GM12872 (cell line): ENCODE data around the gene ZNF99.

Experiments
- TF ChIP-seq, protein P1 (sequence below): IDR thresholded peaks from 3 replicates; pipeline ENCODE4 v1.5.1; 2011; ENCODE audit warnings: low read depth, mild to moderate bottlenecking, low read length, moderate library complexity; ENCODE audit not compliant: insufficient read depth

Gene ZNF99

DNA sequence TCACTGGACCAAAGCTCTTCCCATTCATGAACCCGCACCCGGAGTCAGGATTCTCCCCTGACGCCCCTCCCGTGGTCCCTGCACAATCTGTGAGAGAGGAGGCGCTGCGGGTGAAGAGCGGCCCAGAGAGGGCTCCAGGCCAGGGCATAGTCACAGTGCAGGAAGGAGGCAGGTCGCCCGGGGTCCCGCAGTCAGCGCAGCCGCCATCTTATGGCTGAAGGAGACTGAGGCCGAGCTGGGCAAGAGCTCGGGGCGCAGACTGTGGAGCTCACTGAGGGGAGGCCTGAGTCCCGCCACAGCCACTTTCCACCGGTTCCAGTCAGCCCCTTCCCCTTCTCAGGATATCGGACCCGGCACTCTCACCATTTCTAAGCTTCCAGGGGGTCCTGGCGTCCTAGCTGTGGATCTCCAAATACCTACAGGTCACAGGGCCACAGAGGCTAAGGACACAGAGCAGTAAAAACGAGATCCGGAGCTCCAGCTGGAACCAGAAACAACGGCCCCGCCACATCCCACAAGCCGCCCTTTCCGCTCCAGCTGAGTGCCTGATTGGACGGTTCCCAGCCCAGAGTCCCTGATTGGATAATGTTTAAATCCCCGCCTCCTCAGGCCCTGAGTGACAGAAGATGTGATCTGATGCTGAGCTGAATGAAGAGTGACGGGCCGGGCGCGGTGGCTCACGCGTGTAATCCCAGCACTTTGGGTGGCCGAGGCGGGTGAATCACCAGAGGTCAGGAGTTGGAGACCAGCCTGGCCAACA, at the start of gene ZNF99:
ZNF99 (minus strand) TSS at position 501 of the 760 bp plus-strand sequence; CDS start at position 366, 135 bp downstream.
- TF ChIP-seq, protein P1, sequence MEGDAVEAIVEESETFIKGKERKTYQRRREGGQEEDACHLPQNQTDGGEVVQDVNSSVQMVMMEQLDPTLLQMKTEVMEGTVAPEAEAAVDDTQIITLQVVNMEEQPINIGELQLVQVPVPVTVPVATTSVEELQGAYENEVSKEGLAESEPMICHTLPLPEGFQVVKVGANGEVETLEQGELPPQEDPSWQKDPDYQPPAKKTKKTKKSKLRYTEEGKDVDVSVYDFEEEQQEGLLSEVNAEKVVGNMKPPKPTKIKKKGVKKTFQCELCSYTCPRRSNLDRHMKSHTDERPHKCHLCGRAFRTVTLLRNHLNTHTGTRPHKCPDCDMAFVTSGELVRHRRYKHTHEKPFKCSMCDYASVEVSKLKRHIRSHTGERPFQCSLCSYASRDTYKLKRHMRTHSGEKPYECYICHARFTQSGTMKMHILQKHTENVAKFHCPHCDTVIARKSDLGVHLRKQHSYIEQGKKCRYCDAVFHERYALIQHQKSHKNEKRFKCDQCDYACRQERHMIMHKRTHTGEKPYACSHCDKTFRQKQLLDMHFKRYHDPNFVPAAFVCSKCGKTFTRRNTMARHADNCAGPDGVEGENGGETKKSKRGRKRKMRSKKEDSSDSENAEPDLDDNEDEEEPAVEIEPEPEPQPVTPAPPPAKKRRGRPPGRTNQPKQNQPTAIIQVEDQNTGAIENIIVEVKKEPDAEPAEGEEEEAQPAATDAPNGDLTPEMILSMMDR, result no peak

DNA sequence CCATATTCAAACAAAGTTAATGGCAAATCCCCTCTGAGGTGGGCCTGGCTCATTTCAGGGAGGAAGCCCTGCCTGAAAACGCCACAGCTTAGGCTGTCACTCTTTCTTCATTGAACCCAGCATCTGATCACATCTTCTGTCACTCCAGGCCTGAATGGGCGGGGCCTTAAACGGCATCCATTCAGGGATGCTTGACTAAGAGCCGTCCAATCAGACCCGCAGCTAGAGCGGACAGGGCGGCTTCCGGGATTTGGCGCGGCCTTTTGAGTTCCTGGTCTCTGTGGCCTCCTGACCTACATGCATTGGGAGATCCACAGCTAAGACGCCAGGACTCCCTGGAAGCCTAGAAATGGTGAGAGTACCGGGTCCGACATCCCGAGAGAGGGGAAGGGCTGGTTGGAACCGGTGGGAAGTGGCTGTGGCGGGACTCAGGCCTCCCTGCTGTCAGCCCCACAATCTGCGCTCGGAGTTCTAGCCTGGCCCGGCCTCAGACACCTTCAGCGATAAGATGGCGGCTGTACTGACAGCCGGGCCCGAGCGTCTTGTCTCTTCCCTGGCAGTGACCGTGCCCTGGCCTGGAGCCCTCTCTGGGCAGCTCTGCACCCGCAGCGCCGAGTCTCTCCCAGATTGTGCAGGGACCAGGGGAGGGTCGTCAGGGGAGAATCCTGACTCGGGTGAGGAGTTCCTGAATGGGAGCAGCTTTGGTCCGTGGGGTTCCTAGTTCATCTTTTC, 48.2 kb upstream of the ZNF99 start, which contains the start of gene ZNF723:
ZNF723 (plus strand) TSS at position 261 of the 732 bp plus-strand sequence; CDS start at position 350, 89 bp downstream.
- TF ChIP-seq, protein P1, result no peak

- TF ChIP-seq, protein P1, result no peak
Measured at GRCh38 chr19:22831211-22831610, 47.3 kb upstream of the ZNF99 start.

DNA sequence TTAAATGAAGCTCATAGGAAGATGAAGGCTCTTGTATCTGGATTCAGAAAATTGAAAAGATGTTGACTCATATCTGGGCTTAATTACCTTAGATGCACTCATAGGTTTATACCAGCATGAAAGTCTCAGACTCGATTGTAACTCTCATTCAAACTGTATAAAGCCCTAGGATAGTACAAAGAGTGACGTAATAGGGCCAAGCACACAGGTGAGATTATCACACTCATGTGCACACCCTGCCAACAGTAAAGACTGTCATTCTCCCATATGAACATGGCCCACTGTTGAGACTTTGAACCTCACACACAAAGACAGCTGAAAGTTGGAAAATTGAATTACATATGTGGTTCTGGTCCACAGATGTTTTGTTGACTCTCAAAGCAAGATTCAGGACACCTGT, 30.2 kb upstream of the ZNF99 start:
- TF ChIP-seq, protein P1, result no peak

DNA sequence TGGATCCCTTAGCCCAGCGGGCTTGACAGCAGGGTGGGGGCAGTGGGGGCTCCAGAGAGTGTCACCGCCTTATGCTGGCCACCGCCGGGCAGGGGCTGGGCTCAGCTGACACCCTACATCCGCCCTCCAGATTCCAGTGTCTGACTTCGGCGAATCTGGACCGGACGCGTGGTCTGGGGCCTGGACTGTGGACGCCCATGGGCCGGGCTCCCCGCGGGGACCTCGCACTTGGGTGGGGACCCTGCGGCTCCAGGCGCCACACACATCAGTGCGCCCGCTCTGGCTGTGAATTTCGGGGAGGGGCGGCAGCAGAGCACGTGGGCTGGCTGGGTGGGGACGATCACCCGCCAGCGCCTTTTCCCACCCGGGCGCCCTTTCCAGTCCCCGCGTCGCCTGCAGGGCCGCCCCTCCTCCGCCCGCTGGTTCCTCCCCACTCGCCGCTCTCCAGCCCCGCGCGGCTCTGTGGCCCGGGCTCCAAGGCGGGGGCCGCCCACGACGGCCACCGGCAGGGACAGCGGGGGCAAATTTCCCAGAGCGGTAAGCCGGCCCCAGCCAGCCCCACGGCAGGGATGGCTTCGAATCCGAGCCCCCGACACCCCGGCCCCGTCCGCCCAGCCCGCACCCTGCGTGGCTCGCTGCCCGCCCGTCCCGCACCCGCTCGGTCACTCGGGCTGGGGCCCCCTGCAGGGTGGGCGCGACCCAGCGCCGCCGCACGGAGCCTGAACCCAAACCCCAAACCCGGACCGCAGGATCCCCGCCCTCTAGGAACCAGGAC, 23.3 kb upstream of the ZNF99 start:
- TF ChIP-seq, protein P1, result no peak

DNA sequence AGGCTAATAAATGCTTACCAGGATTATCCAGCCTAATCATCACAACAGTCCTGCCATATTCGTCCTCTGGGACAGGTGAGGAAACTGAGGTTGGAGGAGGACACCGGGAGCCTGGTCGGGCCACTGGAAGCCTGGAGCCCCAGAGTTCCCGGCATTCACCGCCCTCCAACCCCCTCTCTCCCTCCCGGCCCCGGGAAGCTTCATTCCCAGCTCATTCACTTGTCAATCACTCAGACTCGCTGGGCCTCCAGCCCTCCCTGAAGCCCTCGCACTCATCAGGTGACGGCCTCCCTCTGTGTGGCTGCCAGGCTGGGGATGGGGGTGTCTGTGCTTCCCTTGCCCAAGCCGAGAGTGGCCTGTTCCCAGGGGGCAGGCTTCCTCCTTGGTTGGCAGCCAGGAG, 22.5 kb upstream of the ZNF99 start:
- TF ChIP-seq, protein P1, result no peak

- TF ChIP-seq, protein P1, result no peak
Measured at GRCh38 chr19:22797040-22797439, 13.1 kb upstream of the ZNF99 start.
